Measurements from ENCODE around the gene UXS1.
"Not testable (repeated sequence)": the region's sequence is repeated elsewhere in the genome, so short reads cannot be mapped to it uniquely, and the experiment has no call there.

Gene UXS1

DNA sequence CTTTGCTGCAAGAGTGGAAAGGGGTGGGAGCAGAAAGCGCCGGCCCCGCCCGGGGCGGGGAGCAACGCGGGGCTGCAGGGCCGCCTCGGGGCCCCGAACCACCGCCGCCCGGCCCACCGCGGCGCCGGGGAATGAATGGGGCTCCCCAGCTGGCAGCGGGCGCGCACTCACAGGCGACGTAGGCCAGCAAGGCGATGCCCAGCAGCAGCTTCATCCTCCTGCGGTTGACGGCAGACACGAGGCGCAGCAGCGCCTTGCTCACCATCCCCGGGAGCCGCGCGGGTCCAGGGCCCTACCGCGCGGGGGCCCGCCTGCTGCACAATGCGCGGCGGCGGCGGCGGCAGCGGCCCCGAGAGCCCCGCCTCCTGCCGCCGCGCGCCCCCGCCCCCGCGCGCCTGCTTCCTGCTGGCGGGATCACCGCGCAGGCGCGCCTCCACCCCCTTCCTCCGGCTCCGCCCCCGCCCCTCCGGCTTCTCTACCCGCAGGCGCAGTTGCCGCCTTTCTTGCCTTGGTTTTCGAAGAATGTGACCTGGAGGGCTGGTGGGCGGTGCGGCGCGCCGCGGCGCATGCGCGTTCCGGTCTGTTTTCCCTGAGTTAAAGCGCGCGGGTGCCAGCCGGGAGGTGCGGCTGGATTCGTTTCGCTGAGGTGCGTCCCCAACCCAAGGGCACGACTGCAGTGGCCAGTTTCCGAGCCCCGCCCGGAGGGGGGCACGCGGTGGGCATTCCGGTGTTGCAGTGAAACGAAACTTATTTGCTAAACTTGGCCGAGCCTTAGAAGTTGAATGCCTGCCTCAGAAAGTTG is at the start of gene UXS1:
Gene UXS1, minus strand, starts transcription at position 325 of the 802 bp plus-strand sequence. Its CDS starts 60 bp downstream, at position 265.
- ChIA-PET POLR2A (no interaction called here), CTCF (interaction anchor here (1.5 kb wide), 1 partner anchor 89 kb away, joined by 3 read pairs; no protein-coding TSS in a partner anchor)
- H3K4me3 ChIP-seq (ENCODE audit: low read depth, low read length) = peak within 1 kb of the TSS; percentile 92
- DNase-seq (ENCODE audit: low read depth, low spot score) = peak; percentile 80
- TF ChIP-seq, protein P1, sequence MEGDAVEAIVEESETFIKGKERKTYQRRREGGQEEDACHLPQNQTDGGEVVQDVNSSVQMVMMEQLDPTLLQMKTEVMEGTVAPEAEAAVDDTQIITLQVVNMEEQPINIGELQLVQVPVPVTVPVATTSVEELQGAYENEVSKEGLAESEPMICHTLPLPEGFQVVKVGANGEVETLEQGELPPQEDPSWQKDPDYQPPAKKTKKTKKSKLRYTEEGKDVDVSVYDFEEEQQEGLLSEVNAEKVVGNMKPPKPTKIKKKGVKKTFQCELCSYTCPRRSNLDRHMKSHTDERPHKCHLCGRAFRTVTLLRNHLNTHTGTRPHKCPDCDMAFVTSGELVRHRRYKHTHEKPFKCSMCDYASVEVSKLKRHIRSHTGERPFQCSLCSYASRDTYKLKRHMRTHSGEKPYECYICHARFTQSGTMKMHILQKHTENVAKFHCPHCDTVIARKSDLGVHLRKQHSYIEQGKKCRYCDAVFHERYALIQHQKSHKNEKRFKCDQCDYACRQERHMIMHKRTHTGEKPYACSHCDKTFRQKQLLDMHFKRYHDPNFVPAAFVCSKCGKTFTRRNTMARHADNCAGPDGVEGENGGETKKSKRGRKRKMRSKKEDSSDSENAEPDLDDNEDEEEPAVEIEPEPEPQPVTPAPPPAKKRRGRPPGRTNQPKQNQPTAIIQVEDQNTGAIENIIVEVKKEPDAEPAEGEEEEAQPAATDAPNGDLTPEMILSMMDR (IDR thresholded peaks at IDR 0.05; ENCODE audit: insufficient read depth, low read length, missing control alignments) = no peak

DNA sequence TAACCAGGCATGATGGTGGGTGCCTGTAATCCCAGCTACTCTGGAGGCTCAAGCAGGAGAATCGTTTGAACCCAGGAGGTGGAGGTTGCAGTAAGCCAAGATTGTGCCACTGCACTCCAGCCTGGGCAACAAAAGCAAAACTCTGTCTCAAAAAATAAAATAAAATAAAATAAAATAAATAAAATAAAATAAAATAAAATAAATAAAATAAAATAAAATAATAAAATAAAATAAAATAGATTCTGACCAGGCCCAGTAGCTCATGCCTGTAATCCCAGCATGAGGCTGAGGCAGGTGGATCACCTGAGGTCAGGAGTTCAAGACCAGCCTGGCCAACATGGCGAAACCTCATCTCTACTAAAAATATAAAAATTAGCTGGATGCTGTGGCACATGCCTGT is 45.4 kb upstream of the UXS1 start:
- DNase-seq (ENCODE audit: low read depth, low spot score); CTCF ChIA-PET; POLR2A ChIA-PET; H3K4me3 ChIP-seq (ENCODE audit: low read depth, low read length): not testable (repeated sequence)

DNA sequence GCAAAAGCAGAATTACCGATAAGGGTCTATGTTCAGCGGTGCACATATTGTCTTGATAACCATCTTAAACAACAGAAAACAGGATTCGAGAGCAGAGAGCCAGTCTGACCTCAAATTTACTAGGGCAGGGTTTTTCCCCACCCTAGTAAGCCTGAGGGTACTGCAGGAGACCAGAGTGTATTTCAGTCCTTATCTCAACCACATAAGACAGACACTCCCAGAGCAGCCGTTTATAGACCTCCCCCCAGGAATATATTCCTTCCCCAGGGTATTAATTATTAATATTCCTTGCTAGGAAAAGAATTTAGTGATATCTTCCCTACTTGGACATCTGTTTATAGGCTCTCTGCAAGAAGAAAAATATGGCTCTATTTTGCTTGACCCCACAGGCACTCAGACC is 41.3 kb upstream of the UXS1 start:
- H3K4me3 ChIP-seq (ENCODE audit: low read depth, low read length); DNase-seq (ENCODE audit: low read depth, low spot score); CTCF ChIA-PET; POLR2A ChIA-PET: not testable (repeated sequence)

DNA sequence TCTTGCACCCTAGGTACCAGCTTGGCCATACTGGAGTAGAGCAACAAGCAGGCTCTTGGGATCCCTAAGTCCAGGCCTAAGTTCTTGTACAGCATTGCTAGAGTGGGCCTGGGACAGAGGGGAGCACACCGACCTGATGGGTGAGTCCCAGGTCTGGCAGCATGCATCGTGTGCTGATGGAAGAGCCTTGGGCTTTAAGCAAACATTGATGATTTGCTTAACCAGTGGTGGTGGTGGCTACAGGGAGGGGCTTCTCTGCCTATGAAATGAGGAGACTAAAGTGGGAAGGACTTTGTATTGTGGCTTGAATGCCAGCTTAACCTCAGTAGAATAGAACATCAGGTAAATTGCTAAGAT is 39.2 kb upstream of the UXS1 start:
- no peak overlapping the region for H3K4me3 ChIP-seq (ENCODE audit: low read depth, low read length)
- TF ChIP-seq, protein P1 (IDR thresholded peaks at IDR 0.05; ENCODE audit: insufficient read depth, low read length, missing control alignments) = no peak
- DNase-seq (ENCODE audit: low read depth, low spot score) = no peak
- ChIA-PET CTCF (no interaction called here), POLR2A (no interaction called here)

DNA sequence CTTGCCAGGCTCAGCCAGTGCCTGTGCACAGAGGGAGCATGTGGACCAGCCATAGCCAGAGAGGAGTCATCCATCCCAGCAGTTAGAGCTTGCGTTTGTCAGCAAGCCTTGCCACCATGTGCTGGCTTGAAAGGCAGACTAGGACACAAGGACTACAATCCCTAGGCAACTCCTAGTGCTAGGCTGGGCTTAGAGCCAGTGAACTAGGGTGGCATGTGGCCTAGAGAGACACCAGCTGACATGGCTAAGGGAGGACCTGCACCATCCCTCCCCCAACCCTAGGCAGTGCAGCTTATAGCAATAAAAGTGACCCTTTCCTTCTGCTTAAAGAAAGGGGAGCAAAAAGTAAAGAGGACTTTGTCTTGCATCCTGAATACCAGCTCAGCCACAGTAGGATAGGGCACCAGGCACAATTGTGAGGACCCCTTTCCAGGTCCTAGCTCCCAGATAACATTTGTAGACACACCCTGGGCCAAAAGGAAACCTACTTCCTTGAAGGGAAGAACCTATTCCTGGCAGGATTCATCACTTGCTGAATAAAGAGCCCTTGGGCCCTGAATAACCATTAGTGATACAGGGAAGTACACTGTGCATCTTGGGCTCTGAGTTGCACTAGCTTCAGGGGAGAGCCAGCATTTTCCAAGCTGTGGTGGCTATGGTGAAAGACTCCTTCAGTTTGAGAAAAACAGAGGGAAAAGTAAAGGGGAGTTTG is 38.7 kb upstream of the UXS1 start:
- no peak for DNase-seq (ENCODE audit: low read depth, low spot score)
- H3K4me3 ChIP-seq (ENCODE audit: low read depth, low read length) = no peak overlapping the region
- ChIA-PET POLR2A (no interaction called here), CTCF (no interaction called here)
- TF ChIP-seq, protein P1 (IDR thresholded peaks at IDR 0.05; ENCODE audit: insufficient read depth, low read length, missing control alignments) = no peak

DNA sequence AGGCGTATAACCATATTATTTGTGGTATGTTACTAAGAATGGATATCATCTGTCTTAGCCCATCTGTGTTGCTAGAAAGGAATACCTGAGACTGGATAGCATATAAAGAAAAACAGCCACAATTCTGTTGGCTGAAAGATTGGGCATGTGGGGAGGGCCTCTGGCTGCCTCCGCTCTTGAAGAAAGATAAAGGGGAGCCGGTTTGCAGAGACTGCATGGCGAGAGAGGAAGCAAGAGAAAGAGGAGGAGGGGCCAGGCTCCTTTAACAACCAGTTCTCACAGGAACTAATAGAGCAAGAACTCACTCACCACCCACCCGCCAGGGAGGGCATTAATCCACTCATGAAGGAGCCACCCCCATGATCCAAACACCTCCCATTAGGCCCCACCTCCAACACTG is 29.2 kb upstream of the UXS1 start:
- ChIA-PET POLR2A (no interaction called here), CTCF (no interaction called here)
- no peak overlapping the region for H3K4me3 ChIP-seq (ENCODE audit: low read depth, low read length)
- TF ChIP-seq, protein P1 (IDR thresholded peaks at IDR 0.05; ENCODE audit: insufficient read depth, low read length, missing control alignments) = no peak
- DNase-seq (ENCODE audit: low read depth, low spot score) = no peak

DNA sequence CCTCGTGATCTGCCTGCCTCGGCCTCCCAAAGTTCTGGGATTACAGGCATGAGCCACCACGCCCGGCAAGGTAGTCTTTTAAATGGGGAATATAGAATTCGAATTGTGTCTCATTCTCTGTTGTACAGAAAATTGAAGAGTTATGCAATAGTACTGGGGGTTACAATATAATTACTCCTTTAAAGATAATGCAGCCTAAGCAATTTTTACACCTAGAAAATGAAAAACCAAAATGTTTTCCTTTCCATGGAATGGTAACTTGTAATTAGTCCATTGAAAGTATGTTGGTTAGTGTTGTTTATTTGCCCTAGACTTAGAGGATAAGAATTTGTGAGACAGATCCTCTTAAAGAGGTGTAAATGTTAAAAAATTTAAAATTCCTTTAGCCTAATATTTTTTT is 28.0 kb upstream of the UXS1 start:
- POLR2A ChIA-PET; DNase-seq (ENCODE audit: low read depth, low spot score); H3K4me3 ChIP-seq (ENCODE audit: low read depth, low read length); CTCF ChIA-PET: not testable (repeated sequence)

DNA sequence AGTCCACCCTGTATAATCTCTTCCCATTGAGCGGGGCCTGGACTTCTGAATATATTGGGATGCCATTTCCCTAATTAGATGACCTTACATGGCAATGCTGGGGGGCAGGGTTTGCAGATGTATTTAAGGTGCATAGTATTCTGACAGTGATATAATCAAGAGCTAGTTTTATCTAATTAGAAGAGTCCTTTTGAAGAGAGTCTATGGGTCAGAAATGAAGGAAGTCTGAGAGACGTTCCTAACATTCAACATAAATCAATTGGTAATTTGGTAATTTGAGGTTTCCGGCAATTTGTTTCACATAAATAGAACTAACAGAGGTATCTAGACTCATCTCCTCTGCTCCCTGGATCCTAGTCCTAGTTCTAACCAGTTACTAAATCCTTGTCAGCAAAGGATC is 25.7 kb upstream of the UXS1 start:
- CTCF ChIA-PET = no interaction called here
- DNase-seq (ENCODE audit: low read depth, low spot score) = no peak
- TF ChIP-seq, protein P1 (IDR thresholded peaks at IDR 0.05; ENCODE audit: insufficient read depth, low read length, missing control alignments) = no peak
- POLR2A ChIA-PET = no interaction called here
- no peak overlapping the region for H3K4me3 ChIP-seq (ENCODE audit: low read depth, low read length)

DNA sequence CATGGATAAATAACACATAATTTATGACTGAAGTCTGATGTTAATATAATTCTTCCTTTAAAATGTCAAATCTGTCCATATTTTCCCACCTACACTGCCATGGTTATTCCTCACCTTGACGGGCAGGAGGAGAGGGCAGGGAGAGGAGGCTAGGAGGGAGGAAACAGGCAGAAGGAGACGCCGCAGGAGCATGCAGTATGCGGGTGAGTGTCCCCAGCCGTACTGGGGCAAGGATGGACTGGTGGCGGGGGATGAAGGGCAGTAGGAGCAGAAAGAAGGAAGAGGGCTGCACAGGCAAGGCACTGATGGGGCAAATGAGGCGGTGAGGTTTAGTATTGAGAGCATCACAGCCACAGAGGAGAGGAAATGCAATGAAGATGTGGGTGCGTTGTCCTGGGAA is 25.1 kb upstream of the UXS1 start:
- DNase-seq (ENCODE audit: low read depth, low spot score); CTCF ChIA-PET; POLR2A ChIA-PET; H3K4me3 ChIP-seq (ENCODE audit: low read depth, low read length): not testable (repeated sequence)
